ENCODE measurements around the gene LRP2. TPM values are rescaled to one million over a fixed set of nuclear protein-coding genes. Genes with fewer than 3 reads are reported as not detected.

LRP2 gene
- total RNA-seq, 1 donor from 2014 or later, result 54.2 TPM

DNA sequence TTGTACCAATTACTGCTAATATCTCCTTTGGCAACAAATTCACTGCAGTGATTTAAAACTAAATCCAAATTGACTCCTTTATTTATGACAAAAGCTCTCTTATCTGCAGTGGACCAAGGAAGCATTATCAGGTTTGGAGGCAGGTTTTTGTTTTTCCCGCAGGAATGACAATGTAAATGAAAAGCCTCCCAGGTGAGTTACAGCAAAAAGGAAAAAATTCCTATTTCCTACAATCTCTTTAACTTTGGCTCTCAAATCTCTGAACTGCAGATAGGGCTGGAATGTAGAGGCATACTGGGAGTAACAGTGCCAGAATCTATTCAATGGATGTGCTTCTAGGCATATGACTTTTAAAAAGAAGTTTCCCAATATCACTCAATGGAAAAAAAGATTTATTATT, 28.9 kb upstream of the LRP2 start:
- no peak overlapping the region for H3K4me3 Mint-ChIP-seq
- TF ChIP-seq, protein P1, sequence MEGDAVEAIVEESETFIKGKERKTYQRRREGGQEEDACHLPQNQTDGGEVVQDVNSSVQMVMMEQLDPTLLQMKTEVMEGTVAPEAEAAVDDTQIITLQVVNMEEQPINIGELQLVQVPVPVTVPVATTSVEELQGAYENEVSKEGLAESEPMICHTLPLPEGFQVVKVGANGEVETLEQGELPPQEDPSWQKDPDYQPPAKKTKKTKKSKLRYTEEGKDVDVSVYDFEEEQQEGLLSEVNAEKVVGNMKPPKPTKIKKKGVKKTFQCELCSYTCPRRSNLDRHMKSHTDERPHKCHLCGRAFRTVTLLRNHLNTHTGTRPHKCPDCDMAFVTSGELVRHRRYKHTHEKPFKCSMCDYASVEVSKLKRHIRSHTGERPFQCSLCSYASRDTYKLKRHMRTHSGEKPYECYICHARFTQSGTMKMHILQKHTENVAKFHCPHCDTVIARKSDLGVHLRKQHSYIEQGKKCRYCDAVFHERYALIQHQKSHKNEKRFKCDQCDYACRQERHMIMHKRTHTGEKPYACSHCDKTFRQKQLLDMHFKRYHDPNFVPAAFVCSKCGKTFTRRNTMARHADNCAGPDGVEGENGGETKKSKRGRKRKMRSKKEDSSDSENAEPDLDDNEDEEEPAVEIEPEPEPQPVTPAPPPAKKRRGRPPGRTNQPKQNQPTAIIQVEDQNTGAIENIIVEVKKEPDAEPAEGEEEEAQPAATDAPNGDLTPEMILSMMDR (IDR thresholded peaks at IDR 0.05; ENCODE audit: unreplicated experiment), result no peak
- H3K36me3 Mint-ChIP-seq, result no peaks in the 10 kb centered on the region
- no peak overlapping the region for H3K27ac Mint-ChIP-seq
- peaks cover 43% of the 10 kb centered on the region for H3K4me1 Mint-ChIP-seq
- DNase-seq (ENCODE audit: low spot score in 2 of 2, unreplicated experiment in 2 of 2), result no peak
- no peaks in the 10 kb centered on the region for H3K9me3 Mint-ChIP-seq
- no peaks in the 10 kb centered on the region for H3K27me3 Mint-ChIP-seq (ENCODE audit: low read depth)

- Mint-ChIP-seq H3K27ac (no peak overlapping the region), H3K4me1 (peaks cover 28% of the 10 kb centered on the region), H3K27me3 (ENCODE audit: low read depth) (no peaks in the 10 kb centered on the region), H3K36me3 (no peaks in the 10 kb centered on the region), H3K4me3 (no peak overlapping the region), H3K9me3 (peaks cover 4% of the 10 kb centered on the region)
- TF ChIP-seq, protein P1 (IDR thresholded peaks at IDR 0.05; ENCODE audit: unreplicated experiment), result no peak
- no peak for DNase-seq (ENCODE audit: low spot score in 2 of 2, unreplicated experiment in 2 of 2)
These were observed 25.8 kb upstream of the LRP2 start for GRCh38 chr2:169388161-169388560.

DNA sequence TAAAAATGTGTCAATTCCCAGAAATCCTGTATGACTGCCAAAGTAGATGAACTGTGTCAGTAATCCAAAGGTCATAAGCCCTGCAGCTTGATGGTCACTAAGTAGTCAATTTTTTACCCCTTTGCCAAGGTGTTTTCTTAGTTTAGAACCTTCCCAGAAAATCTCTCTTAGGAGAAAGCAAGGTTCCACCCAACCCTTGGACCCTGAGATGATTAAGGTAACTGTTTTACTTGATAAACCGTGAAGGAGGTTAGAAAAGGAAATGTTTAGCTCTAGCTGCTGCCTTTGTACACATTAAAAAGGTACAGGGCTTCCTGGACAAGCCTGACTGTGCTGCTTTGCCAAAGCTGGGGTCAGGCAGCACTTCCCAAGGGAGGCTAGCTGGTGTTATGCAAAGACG, 24.4 kb upstream of the LRP2 start:
- H3K27me3 Mint-ChIP-seq (ENCODE audit: low read depth), result no peaks in the 10 kb centered on the region
- H3K36me3 Mint-ChIP-seq, result no peaks in the 10 kb centered on the region
- no peak for DNase-seq (ENCODE audit: low spot score in 2 of 2, unreplicated experiment in 2 of 2)
- peaks cover 15% of the 10 kb centered on the region for H3K4me1 Mint-ChIP-seq
- H3K27ac Mint-ChIP-seq, result no peak overlapping the region
- H3K4me3 Mint-ChIP-seq, result no peak overlapping the region
- TF ChIP-seq, protein P1 (IDR thresholded peaks at IDR 0.05; ENCODE audit: unreplicated experiment), result no peak
- H3K9me3 Mint-ChIP-seq, result peaks cover 4% of the 10 kb centered on the region

- no peak overlapping the region for H3K27ac Mint-ChIP-seq
- no peak overlapping the region for H3K4me3 Mint-ChIP-seq
- no peak for DNase-seq (ENCODE audit: low spot score in 2 of 2, unreplicated experiment in 2 of 2)
- H3K9me3 Mint-ChIP-seq, result peaks cover 4% of the 10 kb centered on the region
- no peaks in the 10 kb centered on the region for H3K36me3 Mint-ChIP-seq
- H3K4me1 Mint-ChIP-seq, result no peaks in the 10 kb centered on the region
- no peaks in the 10 kb centered on the region for H3K27me3 Mint-ChIP-seq (ENCODE audit: low read depth)
- TF ChIP-seq, protein P1 (IDR thresholded peaks at IDR 0.05; ENCODE audit: unreplicated experiment), result no peak
These were observed 22.5 kb upstream of the LRP2 start for GRCh38 chr2:169384816-169385215.

GRCh38 chr2:169372561-169372960, 10.2 kb upstream of the LRP2 start:
- Mint-ChIP-seq H3K9me3 (peaks cover 5% of the 10 kb centered on the region), H3K27me3 (ENCODE audit: low read depth) (peaks cover 10% of the 10 kb centered on the region), H3K27ac (no peak overlapping the region), H3K4me1 (no peaks in the 10 kb centered on the region), H3K36me3 (peaks cover 2% of the 10 kb centered on the region), H3K4me3 (no peak overlapping the region)
- DNase-seq (ENCODE audit: low spot score in 2 of 2, unreplicated experiment in 2 of 2), result no peak
- TF ChIP-seq, protein P1 (IDR thresholded peaks at IDR 0.05; ENCODE audit: unreplicated experiment), result no peak

- Mint-ChIP-seq H3K9me3 (peaks cover 5% of the 10 kb centered on the region), H3K4me3 (no peak overlapping the region), H3K4me1 (peaks cover 30% of the 10 kb centered on the region), H3K27me3 (ENCODE audit: low read depth) (peaks cover 40% of the 10 kb centered on the region), H3K36me3 (peaks cover 2% of the 10 kb centered on the region), H3K27ac (no peak overlapping the region)
- TF ChIP-seq, protein P1 (IDR thresholded peaks at IDR 0.05; ENCODE audit: unreplicated experiment), result no peak
- no peak for DNase-seq (ENCODE audit: low spot score in 2 of 2, unreplicated experiment in 2 of 2)
These were observed 3.7 kb upstream of the LRP2 start for GRCh38 chr2:169366066-169366465.

All from mesothelial cell of epicardium (in vitro differentiated cells).